ENCODE results near the gene TBXAS1. TPM values are rescaled to one million over a fixed set of nuclear protein-coding genes. Genes with fewer than 3 reads are reported as not detected.

The TBXAS1 gene
- total RNA-seq, 2 donors from 2014 or later, result 3.6 to 10.6 TPM

GRCh38 chr7:139992353-139993044 lies 163.4 kb downstream of the TBXAS1 start:
- TF ChIP-seq POLR2A (IDR thresholded peaks at IDR 0.05), result no peak
- TF ChIP-seq CTCF (IDR thresholded peaks at IDR 0.05), result no peak
- no peak for ATAC-seq
- Histone ChIP-seq H3K27ac (no peak overlapping the region), H3K36me3 (replicated peaks in 1 of 2; ENCODE audit: insufficient read depth in 1 of 2, low read depth in 2 of 2) (no peaks in the 10 kb centered on the region), H3K4me3 (no peak overlapping the region), H3K4me1 (no peaks in the 10 kb centered on the region), H3K27me3 (no peaks in the 10 kb centered on the region), H3K9me3 (no peaks in the 10 kb centered on the region)
- no peak for DNase-seq
- WGBS, 2 donors, result 78 to 84% methylated on average over 14 of the region's 14 CpGs
- intact Hi-C loops (cut with DNase I), result loop anchor here (10.0 kb wide), 1 partner anchor 368 kb away; no protein-coding TSS in a partner anchor

DNA sequence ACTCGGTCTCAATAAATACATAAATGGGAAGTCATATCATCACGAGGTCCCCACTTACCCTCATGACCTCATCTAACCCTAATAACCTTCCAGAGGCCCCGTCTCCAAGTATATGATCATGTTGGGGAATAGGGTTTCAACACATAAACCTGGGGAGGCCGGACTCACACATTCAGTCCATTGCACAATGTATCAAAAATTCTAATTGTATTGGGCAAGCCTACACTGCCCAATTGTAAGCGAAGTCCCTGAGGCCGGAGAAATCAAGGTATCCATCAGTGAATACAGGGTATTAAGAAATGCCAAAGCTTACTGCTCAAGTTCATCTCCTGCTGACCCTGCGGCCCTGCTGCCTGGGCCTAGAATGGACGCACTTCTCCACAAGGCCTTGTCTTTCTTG lies 164.1 kb downstream of the TBXAS1 start:
- DNase-seq (no peak), ATAC-seq (no peak)
- Histone ChIP-seq H3K4me3 (no peak overlapping the region), H3K9me3 (no peaks in the 10 kb centered on the region), H3K4me1 (no peaks in the 10 kb centered on the region), H3K27me3 (no peaks in the 10 kb centered on the region), H3K36me3 (replicated peaks in 1 of 2; ENCODE audit: insufficient read depth in 1 of 2, low read depth in 2 of 2) (no peaks in the 10 kb centered on the region), H3K27ac (no peak overlapping the region)
- intact Hi-C loops (cut with DNase I), result loop anchor here (10.0 kb wide), 1 partner anchor 368 kb away; no protein-coding TSS in a partner anchor
- TF ChIP-seq POLR2A (IDR thresholded peaks at IDR 0.05) (no peak), CTCF (IDR thresholded peaks at IDR 0.05) (no peak)
- WGBS, 2 donors, result 87 to 88% methylated on average over 8 of the region's 8 CpGs

DNA sequence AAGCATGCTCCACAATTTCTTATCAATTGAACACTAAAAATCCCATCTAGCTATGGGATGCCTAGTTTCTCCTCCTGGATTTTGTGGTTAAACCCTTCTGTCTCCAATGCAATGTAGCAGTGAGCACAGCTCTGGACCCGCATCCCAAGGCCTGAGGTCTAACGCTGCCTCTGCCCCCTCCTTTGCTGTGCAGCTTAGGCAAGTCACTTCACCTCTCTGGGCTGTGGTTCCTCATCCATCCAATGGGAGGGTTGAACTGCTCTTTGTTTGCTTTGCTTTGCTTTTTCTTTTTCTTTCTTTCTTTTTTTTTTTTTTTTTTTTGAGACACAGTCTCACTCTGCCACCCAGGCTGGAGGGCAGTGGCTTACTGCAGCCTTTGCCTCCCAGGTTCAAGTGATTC lies 164.5 kb downstream of the TBXAS1 start:
- WGBS, 2 donors, result 95 to 96% methylated on average over 2 of the region's 2 CpGs

DNA sequence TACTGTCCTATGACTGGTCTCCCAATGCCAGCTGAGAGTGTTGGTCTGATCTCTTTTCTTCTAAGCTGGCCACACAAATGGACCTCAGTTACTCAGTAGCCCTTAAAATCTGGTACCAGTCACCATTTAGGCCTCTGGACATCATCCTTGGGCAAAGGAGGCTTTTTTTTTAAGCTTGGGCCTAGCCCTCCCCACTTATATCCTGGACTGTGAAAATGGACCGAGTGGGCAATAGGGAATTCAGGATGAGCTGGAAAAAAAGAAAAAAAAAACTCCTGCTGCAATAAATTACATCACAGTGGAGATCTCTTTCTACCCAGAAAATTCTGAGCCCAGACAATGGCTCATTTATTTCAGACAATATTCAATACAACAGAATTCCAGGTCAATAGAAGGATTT lies 165.3 kb downstream of the TBXAS1 start:
- Histone ChIP-seq H3K27ac (no peak overlapping the region), H3K27me3 (no peaks in the 10 kb centered on the region)

More for the DNA sequence above, 164.5 kb downstream of the TBXAS1 start:
- TF ChIP-seq POLR2A (IDR thresholded peaks at IDR 0.05), result no peak
- TF ChIP-seq CTCF (IDR thresholded peaks at IDR 0.05), result no peak
- Histone ChIP-seq H3K4me3 (no peak overlapping the region), H3K36me3 (replicated peaks in 1 of 2; ENCODE audit: insufficient read depth in 1 of 2, low read depth in 2 of 2) (no peaks in the 10 kb centered on the region), H3K4me1 (no peaks in the 10 kb centered on the region), H3K27ac (no peak overlapping the region), H3K27me3 (no peaks in the 10 kb centered on the region), H3K9me3 (no peaks in the 10 kb centered on the region)
- intact Hi-C loops (cut with DNase I), result loop anchor here (10.0 kb wide), 1 partner anchor 369 kb away; no protein-coding TSS in a partner anchor
- DNase-seq (no peak), ATAC-seq (no peak)

More for the DNA sequence above, 165.3 kb downstream of the TBXAS1 start:
- no peak for ATAC-seq
- Histone ChIP-seq H3K4me3 (no peak overlapping the region), H3K9me3 (no peaks in the 10 kb centered on the region), H3K4me1 (no peaks in the 10 kb centered on the region), H3K36me3 (replicated peaks in 1 of 2; ENCODE audit: insufficient read depth in 1 of 2, low read depth in 2 of 2) (no peaks in the 10 kb centered on the region)
- 82 to 85% methylated on average over 1 of the region's 1 CpG for WGBS, 2 donors
- DNase-seq, result no peak
- TF ChIP-seq CTCF (IDR thresholded peaks at IDR 0.05), result no peak
- TF ChIP-seq POLR2A (IDR thresholded peaks at IDR 0.05), result no peak
- intact Hi-C loops (cut with DNase I), result loop anchor here (10.0 kb wide), 1 partner anchor 370 kb away; no protein-coding TSS in a partner anchor
